WTC11 (cell line): ENCODE data around the gene LAMC2. TPM values are rescaled to one million over a fixed set of nuclear protein-coding genes. Genes with fewer than 3 reads are reported as not detected.
A peak's percentile ranks its signal among the peaks of the same experiment; 100 is the strongest.

ENCODE experiments used
- ATAC-seq: fragments of 200-7000 bp; cut with Tn5 transposase; 2 replicates; pipeline ENCODE4 v1.10.0; 2021; ENCODE audit warnings: mild to moderate bottlenecking, moderate library complexity
- CTCF ChIA-PET: fragments of 300-600 bp; sonication (Branson Sonifier 250); formaldehyde crosslinking; loops from one replicate; lab custom pipeline; 2021; ENCODE audit warnings: antibody characterized with exemption; lab: Charles Lee
- POLR2A ChIA-PET: fragments of 350-600 bp; sonication (Branson Sonifier 250); formaldehyde crosslinking; loops from one replicate; lab custom pipeline; 2021; ENCODE audit warnings: antibody characterized with exemption; lab: Charles Lee
- DNase-seq: peaks from one replicate; pipeline ENCODE4 v3.0.0; 2021; ENCODE audit warnings: low spot score
- H3K27ac Mint-ChIP-seq: 2 replicates; pipeline ENCODE4 v1.8.0; 2021; ENCODE audit warnings: mixed read lengths
- H3K27me3 Mint-ChIP-seq: 2 replicates; pipeline ENCODE4 v1.8.0; 2021; ENCODE audit warnings: low read depth, mild to moderate bottlenecking, moderate library complexity, mixed read lengths
- H3K36me3 Mint-ChIP-seq: 2 replicates; pipeline ENCODE4 v1.8.0; 2021; ENCODE audit warnings: mixed read lengths
- H3K4me1 Mint-ChIP-seq: 2 replicates; pipeline ENCODE4 v1.8.0; 2022; ENCODE audit warnings: mixed read lengths
- H3K4me3 Mint-ChIP-seq: 2 replicates; pipeline ENCODE4 v1.8.0; 2021; ENCODE audit warnings: mild to moderate bottlenecking, moderate library complexity, mixed read lengths
- H3K9me3 Mint-ChIP-seq: 2 replicates; pipeline ENCODE4 v1.8.0; 2021; ENCODE audit warnings: mixed read lengths
- CREM ChIP-seq: sonication (generic); formaldehyde crosslinking; IDR thresholded peaks from 2 replicates; pipeline ENCODE4 v1.8.1; 2022; ENCODE audit warnings: mild to moderate bottlenecking, missing genetic modification reagents, moderate library complexity
- FOXK1 ChIP-seq: sonication (generic); formaldehyde crosslinking; IDR thresholded peaks from 2 replicates; pipeline ENCODE4 v1.8.0; 2022; ENCODE audit warnings: mild to moderate bottlenecking, moderate library complexity, missing genetic modification reagents
- FOXP4 ChIP-seq: sonication (generic); formaldehyde crosslinking; IDR thresholded peaks from 2 replicates; pipeline ENCODE4 v1.8.0; 2022; ENCODE audit warnings: mild to moderate bottlenecking, missing genetic modification reagents
- GABPB1 ChIP-seq: sonication (generic); formaldehyde crosslinking; IDR thresholded peaks from 2 replicates; pipeline ENCODE4 v1.8.1; 2023; ENCODE audit warnings: mild to moderate bottlenecking, missing genetic modification reagents
- GRHL2 ChIP-seq: fragments of 250-450 bp; sonication (Bioruptor Pico); IDR thresholded peaks from 2 replicates; pipeline ENCODE4 v1.8.0; 2022; ENCODE audit warnings: mild to moderate bottlenecking, moderate library complexity; ENCODE audit not compliant: insufficient replicate concordance, severe bottlenecking
- NFATC4 ChIP-seq: fragments of 250-450 bp; sonication (Bioruptor Pico); IDR thresholded peaks from 2 replicates; pipeline ENCODE4 v1.9.0; 2021; ENCODE audit warnings: mild to moderate bottlenecking
- NR2C2 ChIP-seq: sonication (generic); formaldehyde crosslinking; IDR thresholded peaks from 2 replicates; pipeline ENCODE4 v1.8.0; 2022; ENCODE audit warnings: mild to moderate bottlenecking, missing genetic modification reagents
- PRRX2 ChIP-seq: fragments of 250-450 bp; sonication (Bioruptor Pico); IDR thresholded peaks from 2 replicates; pipeline ENCODE4 v1.8.0; 2021; ENCODE audit warnings: mild to moderate bottlenecking
- SP1 ChIP-seq: sonication (generic); formaldehyde crosslinking; conservative IDR thresholded peaks from 2 replicates; pipeline ENCODE4 v1.8.1; 2022; ENCODE audit warnings: missing genetic modification reagents
- TP53 ChIP-seq: sonication (generic); formaldehyde crosslinking; IDR thresholded peaks from 2 replicates; pipeline ENCODE4 v1.8.1; 2023; ENCODE audit warnings: mild to moderate bottlenecking, missing genetic modification reagents
- ZNF138 ChIP-seq: sonication (generic); formaldehyde crosslinking; conservative IDR thresholded peaks from 2 replicates; pipeline ENCODE4 v1.8.1; 2022; ENCODE audit warnings: mild to moderate bottlenecking, moderate library complexity, missing genetic modification reagents
- total RNA-seq: library from RNA; stranded (reverse); gene quantifications from 3 replicates; pipeline ENCODE4 v1.2.3, GENCODE V29; 2021
- TF ChIP-seq, protein P1 (sequence below): fragments of 250-450 bp; sonication (Bioruptor Pico); IDR thresholded peaks from 2 replicates; pipeline ENCODE4 v1.9.0; 2021; ENCODE audit warnings: mild to moderate bottlenecking, borderline replicate concordance
- TF ChIP-seq, protein P2 (sequence below): sonication (generic); formaldehyde crosslinking; IDR thresholded peaks from 2 replicates; pipeline ENCODE4 v1.8.0; 2023; ENCODE audit warnings: missing genetic modification reagents, mild to moderate bottlenecking, borderline replicate concordance
- TF ChIP-seq, protein P3 (sequence below): fragments of 250-450 bp; sonication (Bioruptor Pico); IDR thresholded peaks from 2 replicates; pipeline ENCODE4 v1.9.0; 2021; ENCODE audit warnings: mild to moderate bottlenecking

LAMC2 gene
- total RNA-seq, 1 experiment from 2014 or later, result 7.9 TPM

DNA sequence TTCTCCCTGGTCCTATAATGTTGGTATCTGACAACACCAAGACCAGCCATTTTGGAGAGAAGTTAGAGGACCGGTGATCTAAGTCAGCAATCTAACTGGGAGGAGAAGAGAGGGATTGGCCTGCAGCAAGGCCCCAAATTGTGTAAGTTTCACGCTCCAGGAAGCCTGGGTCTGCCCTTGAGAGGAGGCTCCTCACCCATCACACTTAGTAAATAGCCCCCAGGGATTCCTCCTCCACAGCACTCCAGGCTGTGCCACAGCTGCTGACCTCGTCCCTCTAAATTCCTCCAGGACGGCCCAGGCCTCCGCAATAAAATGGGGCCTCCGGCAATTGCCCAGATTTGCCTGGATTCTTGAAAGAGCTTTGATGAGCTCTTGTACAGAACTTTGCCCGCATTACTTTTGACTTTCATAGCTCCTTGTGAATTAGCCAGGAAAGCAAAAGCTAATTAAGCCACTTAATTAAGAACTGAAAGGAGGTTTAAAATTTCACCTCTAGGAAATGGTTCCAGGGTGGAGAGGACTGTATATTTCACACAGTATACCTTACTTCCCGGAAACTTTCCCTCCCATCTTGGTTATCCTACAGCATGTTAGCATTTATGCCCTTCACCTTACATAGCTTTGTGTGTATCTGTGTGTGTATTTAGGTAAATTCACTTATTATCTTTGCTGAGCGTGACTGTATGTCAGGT lies 90.5 kb downstream of the LAMC2 start:
- no peaks in the 10 kb centered on the region for H3K9me3 Mint-ChIP-seq
- H3K4me1 Mint-ChIP-seq, result peaks cover 31% of the 10 kb centered on the region
- TF ChIP-seq ZNF138 (CRISPR knock-in tag) (no peak), PRRX2 (CRISPR knock-in tag) (no peak), TP53 (CRISPR knock-in tag) (no peak), SP1 (CRISPR knock-in tag) (no peak), GRHL2 (no peak), NFATC4 (CRISPR knock-in tag) (no peak), FOXK1 (CRISPR knock-in tag) (no peak)
- TF ChIP-seq, protein P1, sequence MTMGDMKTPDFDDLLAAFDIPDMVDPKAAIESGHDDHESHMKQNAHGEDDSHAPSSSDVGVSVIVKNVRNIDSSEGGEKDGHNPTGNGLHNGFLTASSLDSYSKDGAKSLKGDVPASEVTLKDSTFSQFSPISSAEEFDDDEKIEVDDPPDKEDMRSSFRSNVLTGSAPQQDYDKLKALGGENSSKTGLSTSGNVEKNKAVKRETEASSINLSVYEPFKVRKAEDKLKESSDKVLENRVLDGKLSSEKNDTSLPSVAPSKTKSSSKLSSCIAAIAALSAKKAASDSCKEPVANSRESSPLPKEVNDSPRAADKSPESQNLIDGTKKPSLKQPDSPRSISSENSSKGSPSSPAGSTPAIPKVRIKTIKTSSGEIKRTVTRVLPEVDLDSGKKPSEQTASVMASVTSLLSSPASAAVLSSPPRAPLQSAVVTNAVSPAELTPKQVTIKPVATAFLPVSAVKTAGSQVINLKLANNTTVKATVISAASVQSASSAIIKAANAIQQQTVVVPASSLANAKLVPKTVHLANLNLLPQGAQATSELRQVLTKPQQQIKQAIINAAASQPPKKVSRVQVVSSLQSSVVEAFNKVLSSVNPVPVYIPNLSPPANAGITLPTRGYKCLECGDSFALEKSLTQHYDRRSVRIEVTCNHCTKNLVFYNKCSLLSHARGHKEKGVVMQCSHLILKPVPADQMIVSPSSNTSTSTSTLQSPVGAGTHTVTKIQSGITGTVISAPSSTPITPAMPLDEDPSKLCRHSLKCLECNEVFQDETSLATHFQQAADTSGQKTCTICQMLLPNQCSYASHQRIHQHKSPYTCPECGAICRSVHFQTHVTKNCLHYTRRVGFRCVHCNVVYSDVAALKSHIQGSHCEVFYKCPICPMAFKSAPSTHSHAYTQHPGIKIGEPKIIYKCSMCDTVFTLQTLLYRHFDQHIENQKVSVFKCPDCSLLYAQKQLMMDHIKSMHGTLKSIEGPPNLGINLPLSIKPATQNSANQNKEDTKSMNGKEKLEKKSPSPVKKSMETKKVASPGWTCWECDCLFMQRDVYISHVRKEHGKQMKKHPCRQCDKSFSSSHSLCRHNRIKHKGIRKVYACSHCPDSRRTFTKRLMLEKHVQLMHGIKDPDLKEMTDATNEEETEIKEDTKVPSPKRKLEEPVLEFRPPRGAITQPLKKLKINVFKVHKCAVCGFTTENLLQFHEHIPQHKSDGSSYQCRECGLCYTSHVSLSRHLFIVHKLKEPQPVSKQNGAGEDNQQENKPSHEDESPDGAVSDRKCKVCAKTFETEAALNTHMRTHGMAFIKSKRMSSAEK (CRISPR knock-in tag), result no peak
- H3K4me3 Mint-ChIP-seq, result no peak overlapping the region
- ChIA-PET CTCF (interaction anchor here (0.9 to 1.4 kb wide), 2 partner anchors 41 to 47 kb away, joined by 3 to 4 read pairs; no protein-coding TSS in a partner anchor), POLR2A (no interaction called here)
- ATAC-seq (no peak), DNase-seq (no peak)
- no peak overlapping the region for H3K27ac Mint-ChIP-seq
- H3K27me3 Mint-ChIP-seq, result no peaks in the 10 kb centered on the region
- H3K36me3 Mint-ChIP-seq, result no peaks in the 10 kb centered on the region

- DNase-seq (no peak), ATAC-seq (no peak)
- Mint-ChIP-seq H3K27ac (peak overlapping the region; percentile 90), H3K27me3 (no peaks in the 10 kb centered on the region), H3K4me1 (peaks cover 40% of the 10 kb centered on the region), H3K9me3 (no peaks in the 10 kb centered on the region), H3K4me3 (no peak overlapping the region), H3K36me3 (no peaks in the 10 kb centered on the region)
- POLR2A ChIA-PET, result no interaction called here
- TF ChIP-seq NFATC4 (CRISPR knock-in tag), result no peak
- no peak for TF ChIP-seq GABPB1 (CRISPR knock-in tag)
- TF ChIP-seq ZNF138 (CRISPR knock-in tag), result no peak
- TF ChIP-seq, protein P2, sequence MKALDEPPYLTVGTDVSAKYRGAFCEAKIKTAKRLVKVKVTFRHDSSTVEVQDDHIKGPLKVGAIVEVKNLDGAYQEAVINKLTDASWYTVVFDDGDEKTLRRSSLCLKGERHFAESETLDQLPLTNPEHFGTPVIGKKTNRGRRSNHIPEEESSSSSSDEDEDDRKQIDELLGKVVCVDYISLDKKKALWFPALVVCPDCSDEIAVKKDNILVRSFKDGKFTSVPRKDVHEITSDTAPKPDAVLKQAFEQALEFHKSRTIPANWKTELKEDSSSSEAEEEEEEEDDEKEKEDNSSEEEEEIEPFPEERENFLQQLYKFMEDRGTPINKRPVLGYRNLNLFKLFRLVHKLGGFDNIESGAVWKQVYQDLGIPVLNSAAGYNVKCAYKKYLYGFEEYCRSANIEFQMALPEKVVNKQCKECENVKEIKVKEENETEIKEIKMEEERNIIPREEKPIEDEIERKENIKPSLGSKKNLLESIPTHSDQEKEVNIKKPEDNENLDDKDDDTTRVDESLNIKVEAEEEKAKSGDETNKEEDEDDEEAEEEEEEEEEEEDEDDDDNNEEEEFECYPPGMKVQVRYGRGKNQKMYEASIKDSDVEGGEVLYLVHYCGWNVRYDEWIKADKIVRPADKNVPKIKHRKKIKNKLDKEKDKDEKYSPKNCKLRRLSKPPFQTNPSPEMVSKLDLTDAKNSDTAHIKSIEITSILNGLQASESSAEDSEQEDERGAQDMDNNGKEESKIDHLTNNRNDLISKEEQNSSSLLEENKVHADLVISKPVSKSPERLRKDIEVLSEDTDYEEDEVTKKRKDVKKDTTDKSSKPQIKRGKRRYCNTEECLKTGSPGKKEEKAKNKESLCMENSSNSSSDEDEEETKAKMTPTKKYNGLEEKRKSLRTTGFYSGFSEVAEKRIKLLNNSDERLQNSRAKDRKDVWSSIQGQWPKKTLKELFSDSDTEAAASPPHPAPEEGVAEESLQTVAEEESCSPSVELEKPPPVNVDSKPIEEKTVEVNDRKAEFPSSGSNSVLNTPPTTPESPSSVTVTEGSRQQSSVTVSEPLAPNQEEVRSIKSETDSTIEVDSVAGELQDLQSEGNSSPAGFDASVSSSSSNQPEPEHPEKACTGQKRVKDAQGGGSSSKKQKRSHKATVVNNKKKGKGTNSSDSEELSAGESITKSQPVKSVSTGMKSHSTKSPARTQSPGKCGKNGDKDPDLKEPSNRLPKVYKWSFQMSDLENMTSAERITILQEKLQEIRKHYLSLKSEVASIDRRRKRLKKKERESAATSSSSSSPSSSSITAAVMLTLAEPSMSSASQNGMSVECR, result no peak
- TF ChIP-seq NR2C2 (CRISPR knock-in tag), result no peak
- no peak for TF ChIP-seq CREM (CRISPR knock-in tag)
- TF ChIP-seq, protein P3, sequence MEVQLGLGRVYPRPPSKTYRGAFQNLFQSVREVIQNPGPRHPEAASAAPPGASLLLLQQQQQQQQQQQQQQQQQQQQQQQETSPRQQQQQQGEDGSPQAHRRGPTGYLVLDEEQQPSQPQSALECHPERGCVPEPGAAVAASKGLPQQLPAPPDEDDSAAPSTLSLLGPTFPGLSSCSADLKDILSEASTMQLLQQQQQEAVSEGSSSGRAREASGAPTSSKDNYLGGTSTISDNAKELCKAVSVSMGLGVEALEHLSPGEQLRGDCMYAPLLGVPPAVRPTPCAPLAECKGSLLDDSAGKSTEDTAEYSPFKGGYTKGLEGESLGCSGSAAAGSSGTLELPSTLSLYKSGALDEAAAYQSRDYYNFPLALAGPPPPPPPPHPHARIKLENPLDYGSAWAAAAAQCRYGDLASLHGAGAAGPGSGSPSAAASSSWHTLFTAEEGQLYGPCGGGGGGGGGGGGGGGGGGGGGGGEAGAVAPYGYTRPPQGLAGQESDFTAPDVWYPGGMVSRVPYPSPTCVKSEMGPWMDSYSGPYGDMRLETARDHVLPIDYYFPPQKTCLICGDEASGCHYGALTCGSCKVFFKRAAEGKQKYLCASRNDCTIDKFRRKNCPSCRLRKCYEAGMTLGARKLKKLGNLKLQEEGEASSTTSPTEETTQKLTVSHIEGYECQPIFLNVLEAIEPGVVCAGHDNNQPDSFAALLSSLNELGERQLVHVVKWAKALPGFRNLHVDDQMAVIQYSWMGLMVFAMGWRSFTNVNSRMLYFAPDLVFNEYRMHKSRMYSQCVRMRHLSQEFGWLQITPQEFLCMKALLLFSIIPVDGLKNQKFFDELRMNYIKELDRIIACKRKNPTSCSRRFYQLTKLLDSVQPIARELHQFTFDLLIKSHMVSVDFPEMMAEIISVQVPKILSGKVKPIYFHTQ, result no peak
- TF ChIP-seq FOXP4 (CRISPR knock-in tag), result no peak
- CTCF ChIA-PET, result interaction anchor here (0.6 to 3.0 kb wide), 8 partner anchors 28 to 315 kb away, joined by 3 to 14 read pairs (median 4); partner anchors contain the start of gene NMNAT2
These were observed 92.0 kb downstream of the LAMC2 start for GRCh38 chr1:183277821-183278738.
